HepG2 (cell line): ENCODE results near the gene EXOC6B. TPM values are rescaled to one million over a fixed set of nuclear protein-coding genes. Genes with fewer than 3 reads are reported as not detected.

Experiments
- ATAC-seq: fragments of 200-7000 bp; cut with Tn5 transposase; 3 replicates; pipeline ENCODE4 v1.9.1; 2020; ENCODE audit warnings: mild to moderate bottlenecking, moderate library complexity
- BruUV-seq: library from RNA; stranded (reverse); fragments of 400-500 nt; replicated peaks from 2 replicates; lab custom pipeline; 2021; lab: Mats Ljungman, UMichigan
- CTCF ChIA-PET: fragments of 300-600 bp; formaldehyde crosslinking; extraction: SDS; loops from one replicate; lab custom pipeline; 2021; ENCODE audit warnings: low total read pairs, inconsistent platforms, low intra/inter-chr PET ratio; lab: Yijun Ruan, JAX
- POLR2A ChIA-PET: fragments of 350-600 bp; sonication (Branson Sonifier 250); formaldehyde crosslinking; loops from one replicate; lab custom pipeline; 2020; ENCODE audit warnings: antibody characterized with exemption, inconsistent platforms; lab: Yijun Ruan, JAX
- DNase-seq: peaks from one replicate; pipeline ENCODE4 v3.0.0-alpha.2; 2015; ENCODE audit warnings: low spot score
- FAIRE-seq: peaks from 3 replicates; lab custom pipeline; 2011; peaks lifted over from hg19 to GRCh38; lab: Jason Lieb, UNC
- H2AFZ ChIP-seq: one replicate; pipeline ENCODE4 v1.6.1; 2011; ENCODE audit warnings: low read length, inconsistent platforms
- H3K27ac ChIP-seq: fragments of 300-600 bp; 3 replicates; pipeline ENCODE4 v1.8.0; 2011; ENCODE audit warnings: mixed run types, mild to moderate bottlenecking, mixed read lengths, low read length, inconsistent platforms; ENCODE audit not compliant: insufficient read depth; ENCODE audit errors: extremely low read length
- H3K27me3 ChIP-seq, 2 experiments: fragments of 200-600 bp in 1 of 2; 2 replicates in 1 of 2; 3 replicates in 1 of 2; pipeline versions ENCODE4 v1.6.0 to v1.8.0; 2011; ENCODE audit warnings: low read length in 2 of 2, mild to moderate bottlenecking in 2 of 2, moderate library complexity in 2 of 2, inconsistent platforms in 1 of 2; ENCODE audit not compliant: insufficient read depth in 2 of 2, control insufficient read depth in 1 of 2
- H3K36me3 ChIP-seq, 2 experiments: fragments of 200-600 bp in 1 of 2; replicated peaks in 1 of 2; 2 replicates in 1 of 2; 3 replicates in 1 of 2; pipeline versions ENCODE4 v1.5.1 to v1.8.0; 2011; ENCODE audit warnings: low read length in 2 of 2, inconsistent platforms in 1 of 2; ENCODE audit not compliant: insufficient read depth in 2 of 2, control insufficient read depth in 1 of 2
- H3K4me1 ChIP-seq: 2 replicates; pipeline ENCODE4 v1.5.1; 2012; ENCODE audit warnings: low read length, inconsistent platforms; ENCODE audit not compliant: insufficient read depth
- H3K4me2 ChIP-seq: 2 replicates; pipeline ENCODE4 v1.6.0; 2011; ENCODE audit warnings: low read depth, low read length, inconsistent platforms
- H3K4me3 ChIP-seq, 3 experiments: fragments of 200-600 bp in 1 of 3; sonication (generic), shearing (Covaris generic) in 1 of 3; replicated peaks in 1 of 3; 2 replicates each; pipeline ENCODE4 v1.5.1; 2011 to 2016; ENCODE audit warnings: low read length in 3 of 3, inconsistent platforms in 2 of 3, low read depth in 2 of 3, mild to moderate bottlenecking in 2 of 3, control low read depth in 1 of 3, mixed read lengths in 1 of 3; ENCODE audit not compliant: insufficient read depth in 1 of 3
- H3K79me2 ChIP-seq: one replicate; pipeline ENCODE4 v1.6.1; 2011; ENCODE audit warnings: low read length, inconsistent platforms; ENCODE audit not compliant: insufficient read depth
- H3K9ac ChIP-seq: 2 replicates; pipeline ENCODE4 v1.6.0; 2011; ENCODE audit warnings: mild to moderate bottlenecking, low read depth, low read length, inconsistent platforms; ENCODE audit not compliant: insufficient read depth
- H3K9me3 ChIP-seq: 2 replicates; pipeline ENCODE4 v1.5.1; 2012; ENCODE audit warnings: mild to moderate bottlenecking, low read length
- H4K20me1 ChIP-seq: 2 replicates; pipeline ENCODE4 v1.6.0; 2011; ENCODE audit warnings: inconsistent platforms, mild to moderate bottlenecking, low read length, moderate library complexity; ENCODE audit not compliant: insufficient read depth
- ARID5B ChIP-seq: IDR thresholded peaks from 2 replicates; pipeline ENCODE4 v1.4.0; 2020; ENCODE audit warnings: mild to moderate bottlenecking, missing genetic modification reagents
- CREB1 ChIP-seq, 2 experiments: fragments of 450-650 bp in 1 of 2; IDR thresholded peaks; 2 replicates each; pipeline ENCODE4 v1.6.1; 2016 to 2017; ENCODE audit warnings: control low read depth in 1 of 2, mild to moderate bottlenecking in 1 of 2, missing compliant biosample characterization in 1 of 2, missing genetic modification characterization in 1 of 2
- DNMT1 ChIP-seq: sonication (generic); formaldehyde crosslinking; IDR thresholded peaks from 2 replicates; pipeline ENCODE4 v1.5.1; 2020; ENCODE audit warnings: mild to moderate bottlenecking, missing genetic modification reagents
- ISX ChIP-seq: sonication (generic); formaldehyde crosslinking; conservative IDR thresholded peaks from 2 replicates; pipeline ENCODE4 v1.5.0; 2020; ENCODE audit warnings: missing genetic modification reagents
- KDM2A ChIP-seq: sonication (generic); formaldehyde crosslinking; IDR thresholded peaks from 2 replicates; pipeline ENCODE4 v1.4.0; 2020; ENCODE audit warnings: low read depth, missing genetic modification reagents, borderline replicate concordance
- U2AF1 ChIP-seq: fragments of 200-400 bp; formaldehyde crosslinking; optimal IDR thresholded peaks from 2 replicates; pipeline ENCODE3; 2017; ENCODE audit warnings: mild to moderate bottlenecking, low read depth, low read length
- ZC3H13 ChIP-seq: sonication (generic); formaldehyde crosslinking; IDR thresholded peaks from 2 replicates; pipeline ENCODE4 v1.8.1; 2023; ENCODE audit warnings: mild to moderate bottlenecking, missing genetic modification reagents, moderate library complexity
- ZFX ChIP-seq: sonication (generic); formaldehyde crosslinking; IDR thresholded peaks from 2 replicates; pipeline ENCODE4 v1.4.0; 2020; ENCODE audit warnings: mild to moderate bottlenecking, low read depth, missing genetic modification reagents, moderate library complexity
- ZNF547 ChIP-seq: sonication (generic); formaldehyde crosslinking; IDR thresholded peaks from 2 replicates; pipeline ENCODE4 v1.5.1; 2020; ENCODE audit warnings: mild to moderate bottlenecking, missing genetic modification reagents
- WGBS: methylation state at CpG from one replicate; pipeline ENCODE4 v1.1.6; 2017; ENCODE audit warnings: low lambda C conversion rate; 5-methylcytosine and 5-hydroxymethylcytosine counted together
- in situ Hi-C: cut with HindIII; loops from 2 replicates; pipeline ENCODE4 v1.10.0; 2017; ENCODE audit warnings: low pct_unique_long_range_greater_than_20kb; ENCODE audit not compliant: extremely low pct_ligation_motif_present
- intact Hi-C: fragments of 100-400 bp; cut with micrococcal nuclease; formaldehyde crosslinking; loops from one replicate; pipeline ENCODE4 v1.10.0; 2022; ENCODE audit not compliant: unreplicated experiment
- polyA plus RNA-seq, 8 experiments: library from polyadenylated mRNA; depleted of rRNA in 3 of 8; stranded (reverse) in 7 of 8; unstranded in 1 of 8; fragments of >200 nt; fragmentation: Illumina TruSeq in 4 of 8; extraction: Trizol in 4 of 8; gene quantifications; 2 replicates each; pipeline versions ENCODE4 v1.2.1 to v1.2.3, GENCODE V29; 2011 to 2016; ENCODE audit warnings: low read depth in 4 of 8, missing spikeins in 1 of 8, mixed read lengths in 1 of 8; ENCODE audit not compliant: insufficient read depth in 1 of 8
- total RNA-seq, 5 experiments: library from RNA; depleted of rRNA; stranded (reverse); fragments of >200 nt; fragmentation: Illumina TruSeq; extraction: Trizol; gene quantifications; 2 replicates each; pipeline ENCODE4 v1.2.3, GENCODE V29; 2016; ENCODE audit warnings: low read depth in 1 of 5

Gene EXOC6B
- total and polyA plus RNA-seq, 2 of the 13 experiments (the other 11 are each of a cell fraction or from before 2014, with no cell fraction given): 9.1 to 15.9 TPM

DNA sequence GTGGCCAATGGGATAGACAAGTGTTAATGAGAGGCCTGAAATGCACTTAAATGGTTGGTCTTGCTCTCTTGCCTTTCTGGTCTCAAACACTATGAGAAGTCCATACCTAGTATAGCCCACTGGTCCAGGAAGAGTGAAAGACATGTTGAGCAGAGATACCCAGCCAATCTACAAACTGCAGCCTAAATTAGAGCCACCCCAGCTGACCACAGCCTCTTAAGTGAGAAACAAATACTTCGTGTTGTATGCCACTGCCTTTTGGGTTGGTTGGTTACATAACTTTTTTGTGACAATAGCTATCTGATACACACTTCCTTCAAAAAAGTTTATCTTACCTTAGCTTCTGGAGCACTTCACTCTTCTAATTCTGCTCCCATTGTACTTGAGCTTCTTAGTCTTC lies 8.8 kb upstream of the EXOC6B start:
- no peak overlapping the region for H3K4me2 ChIP-seq
- no peaks in the 10 kb centered on the region for H3K9me3 ChIP-seq
- WGBS: 5% methylated on average over 1 of the region's 1 CpG
- TF ChIP-seq ZFX (CRISPR knock-in tag) (no peak), ARID5B (CRISPR knock-in tag) (no peak), ISX (CRISPR knock-in tag) (no peak), KDM2A (CRISPR knock-in tag) (no peak), DNMT1 (CRISPR knock-in tag) (no peak), U2AF1 (no peak), ZC3H13 (CRISPR knock-in tag) (no peak), ZNF547 (CRISPR knock-in tag) (no peak), CREB1 (IDR thresholded peaks at IDR 0.05) (no peak), CREB1 (CRISPR knock-in tag; IDR thresholded peaks at IDR 0.05) (no peak)
- ATAC-seq (no peak), DNase-seq (no peak), FAIRE-seq (no peak)
- no peaks in the 10 kb centered on the region for H4K20me1 ChIP-seq
- peaks cover 2 to 6% of the 10 kb centered on the region in 2 experiments; a peak in 2 of 5 replicates for H3K27me3 ChIP-seq
- H3K9ac ChIP-seq: no peak overlapping the region
- BruUV-seq: no TSS peak
- in situ Hi-C loops (no loop called here), intact Hi-C loops (no loop called here)
- no peak overlapping the region for H3K27ac ChIP-seq
- H3K4me1 ChIP-seq: peaks cover 17% of the 10 kb centered on the region
- H3K36me3 ChIP-seq: no peaks in the 10 kb centered on the region
- no peaks in the 10 kb centered on the region for H3K79me2 ChIP-seq
- no peak overlapping the region for H2AFZ ChIP-seq
- no peak overlapping the region for H3K4me3 ChIP-seq
- POLR2A ChIA-PET: no interaction called here
- CTCF ChIA-PET: no interaction called here
